NCI-H2227 (cell line): ENCODE results near the gene FOXF1.

Experiments
- DNase-seq: peaks from one replicate; lab custom pipeline; 2025; ENCODE audit not compliant: unreplicated experiment; lab: John Stamatoyannopoulos, UW

The FOXF1 gene

DNA sequence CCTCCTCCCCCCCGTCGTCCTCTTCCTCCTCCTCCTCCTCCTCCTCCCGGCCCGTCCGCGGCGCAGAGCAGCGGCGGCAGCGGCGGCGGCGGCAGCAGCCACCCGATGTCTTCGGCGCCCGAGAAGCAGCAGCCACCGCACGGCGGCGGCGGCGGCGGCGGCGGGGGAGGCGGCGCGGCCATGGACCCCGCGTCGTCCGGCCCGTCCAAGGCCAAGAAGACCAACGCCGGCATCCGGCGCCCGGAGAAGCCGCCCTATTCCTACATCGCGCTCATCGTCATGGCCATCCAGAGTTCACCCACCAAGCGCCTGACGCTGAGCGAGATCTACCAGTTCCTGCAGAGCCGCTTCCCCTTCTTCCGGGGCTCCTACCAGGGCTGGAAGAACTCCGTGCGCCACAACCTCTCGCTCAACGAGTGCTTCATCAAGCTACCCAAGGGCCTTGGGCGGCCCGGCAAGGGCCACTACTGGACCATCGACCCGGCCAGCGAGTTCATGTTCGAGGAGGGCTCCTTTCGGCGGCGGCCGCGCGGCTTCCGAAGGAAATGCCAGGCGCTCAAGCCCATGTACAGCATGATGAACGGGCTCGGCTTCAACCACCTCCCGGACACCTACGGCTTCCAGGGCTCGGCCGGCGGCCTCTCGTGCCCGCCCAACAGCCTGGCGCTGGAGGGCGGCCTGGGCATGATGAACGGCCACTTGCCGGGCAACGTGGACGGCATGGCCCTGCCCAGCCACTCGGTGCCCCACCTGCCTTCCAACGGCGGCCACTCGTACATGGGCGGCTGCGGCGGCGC, at the start of gene FOXF1:
Gene FOXF1, plus strand, starts transcription at position 63 of the 797 bp plus-strand sequence. Its CDS starts 43 bp downstream, at position 106.
- DNase-seq = no peak

DNA sequence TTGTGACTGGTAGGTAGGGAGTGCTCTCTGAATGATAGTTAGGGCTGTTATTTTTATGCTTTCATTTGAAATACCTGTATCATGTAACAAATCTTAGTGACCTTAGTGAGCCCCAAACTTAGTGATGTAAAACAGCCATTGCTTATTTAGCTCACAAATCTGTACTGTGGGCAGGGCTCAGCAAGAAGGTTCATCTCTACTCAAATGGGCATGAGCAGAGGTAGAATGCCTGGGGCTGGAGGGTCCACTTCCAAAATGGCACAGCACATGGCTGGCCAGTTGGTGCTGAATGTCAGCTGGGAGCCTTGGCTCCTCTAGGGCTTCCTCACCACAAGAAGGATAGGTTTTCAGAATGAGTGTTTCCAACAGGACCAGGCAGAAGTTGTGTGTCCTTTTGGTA, 49.3 kb upstream of the FOXF1 start:
- DNase-seq = no peak

DNA sequence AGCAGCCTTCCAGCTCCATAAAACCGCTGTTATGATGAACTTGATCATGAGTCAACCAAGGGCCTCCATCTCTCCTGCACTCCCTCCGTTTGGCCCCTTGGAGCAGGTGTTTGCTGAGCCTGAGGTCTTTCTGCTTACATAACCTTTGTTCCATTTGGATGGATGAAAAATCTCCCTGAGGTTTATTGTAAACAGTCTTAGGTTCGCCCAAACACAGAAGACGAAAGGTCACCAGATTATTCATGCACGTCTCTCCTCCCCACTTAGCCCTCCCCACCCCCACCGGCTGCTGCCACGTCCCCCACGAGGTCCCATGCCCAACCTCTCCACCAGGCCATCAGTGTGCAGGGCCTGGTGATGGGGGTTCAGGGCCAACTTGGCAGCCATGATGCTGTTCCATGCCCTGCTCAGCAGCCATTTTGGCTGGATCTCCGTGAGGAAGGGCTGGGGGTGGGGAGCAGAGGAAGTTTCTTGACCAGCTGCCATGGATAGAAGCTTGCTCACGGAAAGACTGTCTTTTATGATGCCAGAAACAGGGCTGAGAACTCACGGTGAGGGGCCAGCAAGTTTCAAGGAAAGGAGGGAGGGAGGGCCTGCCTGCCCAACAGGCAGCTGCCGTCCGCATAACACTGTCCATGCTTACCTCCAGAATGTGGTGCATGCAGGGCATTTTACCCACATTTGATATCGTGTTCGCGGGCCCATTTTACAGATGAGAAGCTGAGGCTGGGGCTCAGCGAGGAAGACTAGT, 47.8 kb upstream of the FOXF1 start:
- DNase-seq = no peak

DNA sequence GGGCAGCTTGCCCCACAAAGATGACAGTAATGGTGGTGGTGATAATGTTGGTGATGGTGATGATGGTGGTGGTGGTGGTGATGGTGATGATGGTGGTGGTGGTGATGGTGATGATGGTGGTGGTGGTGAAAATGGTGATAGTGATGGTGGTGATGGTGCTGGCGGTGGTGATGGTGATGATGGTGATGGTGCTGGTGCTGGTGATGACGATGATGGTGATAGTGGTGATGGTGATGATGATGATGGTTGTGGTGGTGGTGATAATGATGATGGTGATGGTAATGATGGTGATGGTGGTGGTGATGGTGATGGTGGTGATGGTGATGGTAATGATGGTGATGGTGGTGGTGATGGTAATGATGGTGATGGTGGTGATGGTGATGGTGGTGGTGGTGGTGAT, 46.3 kb upstream of the FOXF1 start:
- no peak for DNase-seq

DNA sequence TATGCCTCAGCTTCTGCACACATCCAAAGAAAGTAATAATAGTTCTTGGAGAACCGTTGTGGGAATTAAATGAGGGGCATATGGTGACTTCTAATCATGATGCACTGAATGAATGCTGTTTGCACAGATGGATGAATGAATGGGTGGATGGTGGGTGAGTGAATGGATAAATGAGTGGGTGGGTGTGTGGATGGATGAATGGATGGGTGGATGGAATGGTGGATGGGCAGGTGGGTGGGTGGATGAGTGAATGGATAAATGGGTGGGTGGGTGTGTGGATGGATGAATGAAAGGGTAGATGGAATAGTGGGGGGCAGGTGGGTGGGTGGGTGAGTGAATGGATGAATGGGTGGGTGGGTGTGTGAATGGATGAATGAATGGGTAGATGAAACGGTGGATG, 44.9 kb upstream of the FOXF1 start:
- no peak for DNase-seq

DNA sequence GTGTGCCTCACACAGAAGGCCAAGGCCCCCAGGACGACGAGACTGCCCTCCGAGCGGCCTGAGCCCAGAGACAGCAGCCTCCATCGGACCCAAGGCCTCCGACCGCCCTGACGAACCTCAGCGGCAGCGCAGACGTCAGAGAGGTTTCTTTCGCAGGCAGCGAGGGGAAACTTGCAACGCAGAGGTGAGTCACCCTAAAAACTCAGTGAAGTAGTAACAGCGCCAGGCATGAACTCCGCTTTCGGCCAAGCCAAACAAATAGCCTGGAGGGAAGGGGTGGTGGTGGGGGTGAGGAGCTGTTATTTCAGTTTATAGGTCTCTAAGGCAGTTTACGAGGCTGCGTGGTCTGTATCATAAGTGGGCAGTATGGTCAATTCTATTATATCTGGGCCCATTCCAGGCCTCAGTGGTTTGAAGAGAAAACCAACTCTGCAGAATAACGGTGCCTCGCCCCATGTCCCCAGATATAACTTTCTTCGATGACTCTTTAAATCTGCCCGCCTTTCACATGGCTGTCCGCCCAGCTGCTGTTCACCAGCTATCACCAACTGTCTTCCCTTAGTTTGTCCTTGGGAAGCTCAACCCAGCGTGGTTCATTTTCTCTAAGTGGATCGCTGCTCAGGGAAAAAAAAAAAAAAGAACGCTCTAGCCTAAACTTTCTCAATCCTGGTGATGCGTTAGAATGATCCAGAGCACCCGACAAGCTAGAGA, 43.5 kb upstream of the FOXF1 start:
- no peak for DNase-seq

DNA sequence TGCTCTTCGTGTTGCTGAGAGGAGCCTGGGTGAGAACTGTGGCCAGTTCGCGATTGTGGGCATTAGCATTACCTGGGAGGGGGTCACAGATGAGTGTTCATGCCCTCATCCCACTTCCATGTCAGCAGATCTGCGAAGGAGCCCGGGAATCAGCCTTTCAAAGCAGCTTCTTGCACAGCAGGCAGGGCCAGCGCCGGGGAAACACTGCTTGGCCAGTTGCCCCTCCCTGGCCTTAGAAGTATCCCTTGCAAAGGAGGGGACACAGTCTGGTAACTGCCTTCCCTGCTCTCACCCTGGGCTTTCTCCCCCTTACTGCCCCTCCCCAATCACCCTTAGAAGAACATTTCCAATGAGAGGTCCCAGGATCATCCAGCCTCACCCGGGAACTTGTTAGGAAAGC, 42.8 kb upstream of the FOXF1 start:
- DNase-seq = no peak

DNA sequence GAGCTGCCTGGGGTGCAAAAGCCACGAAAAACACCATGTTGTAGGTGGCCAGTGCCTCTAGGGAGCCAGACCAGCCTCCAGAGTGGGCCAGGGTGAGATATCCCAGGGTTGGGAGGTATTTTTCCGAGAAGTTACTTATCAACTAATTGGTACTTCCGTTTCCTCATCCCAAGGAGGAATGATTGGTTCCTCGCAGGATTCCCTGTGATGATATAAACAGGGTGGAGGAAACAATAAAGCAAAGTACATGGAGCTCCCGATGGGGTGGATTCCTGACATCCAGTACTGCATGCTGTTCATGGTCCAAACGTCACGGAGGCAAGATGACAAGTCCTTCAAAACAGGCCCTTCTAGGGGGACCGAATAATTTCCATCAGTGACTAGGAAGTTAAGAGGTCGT, 39.4 kb upstream of the FOXF1 start:
- DNase-seq = no peak

DNA sequence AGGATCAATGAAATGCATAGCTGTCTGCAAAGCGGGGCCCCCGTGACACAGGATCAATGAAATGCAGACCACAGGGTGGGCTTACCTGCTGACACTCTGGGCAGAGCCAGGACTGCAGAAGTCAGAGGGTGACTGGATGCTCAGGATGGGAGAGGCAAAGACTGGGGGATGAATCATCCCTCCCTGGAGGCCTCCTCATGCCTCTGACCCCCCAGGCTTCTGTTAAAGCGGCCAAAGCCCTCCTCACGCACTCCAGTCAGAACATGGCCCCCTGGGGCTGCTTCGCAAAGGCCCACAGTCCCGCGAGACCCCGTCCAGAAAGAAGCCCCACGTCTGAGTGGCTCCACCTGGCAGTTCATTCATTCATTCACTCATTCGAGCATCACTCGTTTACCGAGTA, 38.4 kb upstream of the FOXF1 start:
- DNase-seq = no peak

DNA sequence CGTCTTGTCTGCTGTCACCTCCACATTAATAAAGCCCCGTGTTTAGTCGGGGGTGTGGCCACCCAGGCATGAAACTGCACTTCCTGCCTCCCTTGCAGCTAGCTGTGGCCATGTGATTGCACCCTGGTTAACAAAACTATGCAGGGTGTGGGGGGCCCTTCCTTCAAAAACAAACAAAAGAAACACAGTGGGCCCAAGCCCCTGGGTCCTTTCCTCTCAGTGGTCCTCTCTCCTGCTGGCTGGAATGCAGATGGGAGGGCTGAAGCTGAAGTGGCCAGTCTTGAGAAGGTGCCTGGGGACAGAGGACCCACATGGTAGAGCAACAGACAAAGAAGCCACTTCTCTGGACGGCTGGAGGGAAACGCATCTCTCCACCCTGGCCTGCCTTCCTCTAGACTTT, 38.0 kb upstream of the FOXF1 start:
- no peak for DNase-seq

DNA sequence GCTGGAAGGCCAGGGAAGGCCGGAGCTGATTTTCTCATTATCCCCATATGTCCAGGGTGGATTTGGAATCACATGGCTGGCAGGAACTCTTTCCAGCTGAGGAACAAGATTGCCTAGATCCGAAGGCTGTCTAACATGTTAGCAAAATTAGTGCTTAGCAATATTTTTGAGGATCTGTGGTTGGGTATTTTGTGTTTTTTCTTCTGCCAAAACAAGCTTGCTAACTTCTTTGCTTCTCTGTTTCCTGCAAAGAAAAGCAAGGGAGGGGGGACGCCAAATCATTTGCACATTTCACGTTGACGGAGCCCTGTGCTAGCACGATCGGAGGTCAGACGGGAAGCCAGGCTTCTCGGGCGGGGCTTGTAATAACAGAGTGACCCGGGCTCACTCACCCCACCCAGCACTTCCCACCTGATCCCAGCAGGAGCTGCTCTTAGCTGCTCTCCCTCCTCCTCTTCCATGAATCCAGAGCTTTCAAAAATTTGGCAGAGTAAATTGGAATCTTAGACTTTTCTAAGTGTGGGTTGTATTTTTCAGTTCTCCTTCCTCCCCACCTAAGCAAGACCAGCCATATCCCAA, 33.3 kb upstream of the FOXF1 start:
- DNase-seq = no peak

DNA sequence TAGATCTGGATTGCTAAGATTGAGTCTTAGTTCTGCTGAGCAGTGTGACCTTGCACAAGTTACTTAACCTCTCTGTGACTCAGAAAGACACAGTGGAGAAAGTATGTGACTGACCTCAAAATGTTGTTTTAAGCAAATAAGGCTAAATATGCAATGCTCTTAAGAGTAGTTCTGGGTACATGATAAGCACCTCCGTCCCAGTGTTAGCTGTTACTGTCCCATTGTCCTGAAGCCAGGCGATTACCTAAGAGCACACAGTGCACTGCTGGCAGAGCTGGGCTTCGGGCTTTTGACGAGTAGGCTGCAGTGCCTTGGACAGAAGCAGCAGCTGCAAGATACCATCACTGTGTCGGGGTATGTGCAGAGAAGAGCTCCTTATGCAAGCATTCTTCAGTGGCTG, 32.7 kb upstream of the FOXF1 start:
- no peak for DNase-seq

DNA sequence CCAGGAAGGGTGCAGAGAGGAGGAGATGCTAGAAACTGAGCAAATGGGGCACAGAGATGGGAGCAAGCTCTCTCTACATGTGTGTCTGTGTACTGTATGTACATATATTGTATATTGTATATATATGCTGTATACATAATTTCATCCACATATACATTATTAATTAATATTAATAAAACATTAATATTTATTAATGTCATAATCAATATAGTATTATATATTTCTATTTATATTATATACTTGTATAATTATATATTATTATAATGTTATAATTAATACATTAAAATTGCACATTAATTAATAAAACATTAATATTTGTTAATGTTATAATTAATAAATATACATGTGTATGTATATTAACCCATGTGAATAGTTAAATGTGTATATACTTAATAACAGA, 31.5 kb upstream of the FOXF1 start:
- DNase-seq = no peak

DNA sequence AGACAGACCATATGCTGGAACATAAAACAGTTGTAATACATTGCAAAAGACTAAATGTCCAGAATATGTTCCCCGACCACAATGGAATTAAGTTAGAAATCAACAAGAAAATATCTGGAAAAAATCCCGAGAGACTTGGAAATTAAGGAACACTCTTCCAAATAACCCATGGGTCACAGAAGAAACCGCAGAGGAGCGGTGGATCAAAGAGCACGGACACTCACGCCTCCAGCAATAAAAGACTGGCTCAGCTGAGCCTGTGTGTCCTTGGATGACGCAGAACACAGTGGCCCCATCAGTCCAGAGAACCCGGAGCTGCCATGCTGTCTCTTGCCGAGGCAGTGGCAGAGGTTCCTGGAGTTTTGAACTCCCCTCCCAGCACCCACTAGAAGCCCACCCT, 30.9 kb upstream of the FOXF1 start:
- no peak for DNase-seq

DNA sequence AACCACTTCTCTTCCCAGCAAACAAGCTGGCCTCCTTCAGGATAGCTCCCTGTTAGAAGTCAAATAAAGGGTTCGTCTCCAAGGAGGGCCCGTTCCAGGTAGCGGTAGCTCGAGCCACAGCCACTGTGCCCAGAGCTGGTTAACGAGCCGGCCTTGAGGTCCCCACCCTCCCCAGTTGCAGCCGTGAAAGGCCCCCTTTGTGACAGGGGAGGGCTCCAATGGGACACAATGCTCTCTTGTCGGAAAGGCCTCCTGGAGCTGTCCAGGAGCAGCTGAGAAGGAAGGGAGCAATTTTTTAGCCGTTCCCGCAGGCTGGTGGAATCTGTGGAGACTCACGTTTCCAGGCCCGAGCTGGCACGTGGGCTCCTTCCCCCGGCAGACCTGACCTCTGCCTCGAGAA, 29.9 kb upstream of the FOXF1 start:
- DNase-seq = no peak

DNA sequence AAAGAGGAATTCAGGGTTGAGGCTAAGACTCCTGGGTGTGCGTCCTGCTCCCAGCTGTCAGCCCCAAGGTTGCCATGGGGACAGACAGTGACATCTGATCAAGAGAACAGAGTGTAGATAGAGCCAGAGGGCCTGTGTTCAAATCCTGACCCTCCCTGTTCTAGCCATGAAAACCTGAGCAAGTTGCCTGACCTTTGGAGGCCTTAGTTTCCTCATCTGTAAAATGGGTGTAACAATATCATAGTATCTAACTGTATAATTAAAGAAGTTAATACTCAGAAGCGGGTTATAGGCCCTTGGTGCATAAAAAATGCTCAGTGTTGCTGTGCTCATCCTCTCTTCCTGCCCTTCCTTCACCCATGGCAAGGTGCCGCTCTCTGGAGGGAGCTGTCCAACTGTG, 28.7 kb upstream of the FOXF1 start:
- DNase-seq = no peak

DNA sequence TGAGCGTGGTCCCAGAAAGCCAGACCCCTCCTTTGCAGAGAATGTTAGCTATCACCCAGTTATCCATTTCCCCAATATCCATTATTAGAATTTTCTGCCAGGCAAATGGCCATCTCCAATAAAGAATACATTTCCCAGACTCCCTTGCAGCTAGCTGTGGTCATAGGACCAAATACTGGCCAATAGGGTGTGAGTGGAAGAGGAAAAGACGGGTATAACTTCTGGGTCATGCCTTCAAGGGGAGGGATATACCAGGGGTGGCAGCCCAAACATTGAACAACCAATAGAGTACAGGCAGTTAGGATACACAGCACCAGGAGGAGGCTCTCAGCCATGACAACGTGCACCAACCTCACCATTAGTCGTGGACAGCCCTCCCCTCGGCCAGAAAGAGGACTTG, 26.1 kb upstream of the FOXF1 start:
- DNase-seq = no peak

DNA sequence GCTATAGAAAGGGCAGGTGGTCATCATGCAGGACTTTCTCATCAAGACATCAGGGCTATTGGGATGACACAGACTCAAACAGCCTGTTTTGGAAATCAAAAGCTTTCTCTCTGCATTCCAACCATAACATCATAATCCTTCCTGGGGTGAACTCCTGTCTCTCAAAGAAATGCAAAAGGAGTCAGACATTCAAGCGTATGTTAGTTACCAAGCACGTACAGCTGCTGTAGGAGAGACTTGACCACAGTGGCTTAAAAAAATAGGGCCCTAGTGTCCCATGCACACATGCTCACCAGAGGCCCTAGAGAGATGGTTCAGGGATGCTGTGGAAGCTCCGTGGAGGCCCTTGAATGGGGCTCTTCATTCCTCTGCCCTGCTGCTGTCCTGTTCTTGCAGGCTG, 24.6 kb upstream of the FOXF1 start:
- DNase-seq = no peak

DNA sequence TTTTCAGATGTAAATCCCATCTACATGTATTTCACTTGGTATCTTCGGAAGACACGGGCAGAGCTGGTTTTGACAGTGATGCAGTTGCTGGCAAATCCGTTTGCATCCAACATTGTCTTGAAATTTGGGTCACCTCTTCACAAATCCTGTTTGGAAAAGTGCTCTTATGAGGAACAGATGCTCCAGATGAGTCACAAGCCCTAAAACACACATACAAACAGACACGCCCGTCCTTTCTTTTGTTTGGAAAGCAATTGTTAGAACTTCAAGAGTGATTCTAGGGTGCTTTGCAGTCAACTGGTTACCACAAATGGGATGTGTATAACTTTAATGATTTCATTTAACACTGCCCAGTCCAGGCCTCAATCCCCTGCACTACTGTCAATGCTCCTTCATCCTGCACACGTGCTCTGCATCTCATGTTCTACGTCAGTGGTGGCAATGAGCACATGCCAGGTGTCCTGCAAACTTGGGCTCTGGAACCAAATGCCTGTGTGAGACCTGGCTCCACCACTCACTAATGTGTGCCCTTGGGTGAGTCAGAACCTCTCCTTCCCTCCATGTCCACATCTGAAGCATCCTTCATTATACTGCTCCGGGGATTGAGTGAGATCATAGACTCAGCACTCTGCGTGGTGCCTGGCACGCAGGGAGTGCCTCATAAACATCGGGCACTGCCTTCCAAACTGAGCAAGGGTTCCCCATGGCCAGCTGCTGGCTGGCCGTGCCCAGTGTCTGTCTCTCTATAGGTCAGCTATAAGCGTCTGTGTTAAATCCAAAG, 19.3 kb upstream of the FOXF1 start:
- no peak for DNase-seq

DNA sequence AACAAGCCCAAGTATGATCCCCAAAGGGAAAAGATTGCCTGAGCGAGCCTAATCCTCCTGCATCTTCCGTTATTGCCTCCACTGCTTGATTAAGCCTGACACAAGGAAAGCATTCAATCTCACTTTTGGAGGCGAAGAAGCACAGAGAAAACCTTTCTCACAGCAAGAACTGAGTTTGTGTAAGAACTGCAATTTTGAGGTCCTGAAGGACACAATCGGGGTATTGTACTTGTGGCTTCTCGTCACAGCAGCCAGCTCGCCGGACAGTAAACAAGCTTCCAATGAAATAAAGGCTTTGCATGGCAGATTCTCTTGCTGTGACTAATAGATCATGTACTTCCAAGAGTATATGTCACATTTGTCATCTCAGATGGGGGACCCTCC, 18.7 kb upstream of the FOXF1 start:
- DNase-seq = no peak
